GM13976 (cell line): Measurements from ENCODE around the gene NEK6.

Experiments used
- DNase-seq: peaks from one replicate; pipeline ENCODE4 v3.0.0; 2012; ENCODE audit warnings: low spot score
- CTCF ChIP-seq: IDR thresholded peaks from 2 replicates; pipeline ENCODE4 v1.5.1; 2012; ENCODE audit warnings: borderline replicate concordance, mild to moderate bottlenecking; ENCODE audit not compliant: insufficient read depth; ENCODE audit errors: extremely low read depth, missing control alignments, control extremely low read depth
- in situ Hi-C: fragments of 300-500 bp; cut with MboI; formaldehyde crosslinking; loops from one replicate; pipeline ENCODE4 v1.12.0; 2022; ENCODE audit warnings: low sequenced_read_pairs, mixed read lengths, inconsistent platforms; ENCODE audit not compliant: unreplicated experiment

Gene NEK6

GRCh38 chr9:124355039-124355940 is 97.5 kb downstream of the NEK6 start:
- DNase-seq = peak; percentile 23
- TF ChIP-seq CTCF = no peak
- in situ Hi-C loops = no loop called here

- no peak for DNase-seq
- TF ChIP-seq CTCF = no peak
- in situ Hi-C loops = no loop called here
Observed at GRCh38 chr9:124355941-124356744, 98.4 kb downstream of the NEK6 start.

GRCh38 chr9:124356745-124357390 is 99.1 kb downstream of the NEK6 start:
- in situ Hi-C loops = no loop called here
- no peak for TF ChIP-seq CTCF
- DNase-seq = no peak

GRCh38 chr9:124357721-124358361 is 100.1 kb downstream of the NEK6 start:
- TF ChIP-seq CTCF = no peak
- DNase-seq = peak; percentile 30
- in situ Hi-C loops = no loop called here

GRCh38 chr9:124358631-124359030 is 100.9 kb downstream of the NEK6 start:
- no peak for DNase-seq
- in situ Hi-C loops = no loop called here
- no peak for TF ChIP-seq CTCF

- no peak for DNase-seq
- TF ChIP-seq CTCF = no peak
- in situ Hi-C loops = no loop called here
Observed at GRCh38 chr9:124359426-124359825, 101.7 kb downstream of the NEK6 start.
